Measurements from ENCODE around the gene EFNA1.

DNA sequence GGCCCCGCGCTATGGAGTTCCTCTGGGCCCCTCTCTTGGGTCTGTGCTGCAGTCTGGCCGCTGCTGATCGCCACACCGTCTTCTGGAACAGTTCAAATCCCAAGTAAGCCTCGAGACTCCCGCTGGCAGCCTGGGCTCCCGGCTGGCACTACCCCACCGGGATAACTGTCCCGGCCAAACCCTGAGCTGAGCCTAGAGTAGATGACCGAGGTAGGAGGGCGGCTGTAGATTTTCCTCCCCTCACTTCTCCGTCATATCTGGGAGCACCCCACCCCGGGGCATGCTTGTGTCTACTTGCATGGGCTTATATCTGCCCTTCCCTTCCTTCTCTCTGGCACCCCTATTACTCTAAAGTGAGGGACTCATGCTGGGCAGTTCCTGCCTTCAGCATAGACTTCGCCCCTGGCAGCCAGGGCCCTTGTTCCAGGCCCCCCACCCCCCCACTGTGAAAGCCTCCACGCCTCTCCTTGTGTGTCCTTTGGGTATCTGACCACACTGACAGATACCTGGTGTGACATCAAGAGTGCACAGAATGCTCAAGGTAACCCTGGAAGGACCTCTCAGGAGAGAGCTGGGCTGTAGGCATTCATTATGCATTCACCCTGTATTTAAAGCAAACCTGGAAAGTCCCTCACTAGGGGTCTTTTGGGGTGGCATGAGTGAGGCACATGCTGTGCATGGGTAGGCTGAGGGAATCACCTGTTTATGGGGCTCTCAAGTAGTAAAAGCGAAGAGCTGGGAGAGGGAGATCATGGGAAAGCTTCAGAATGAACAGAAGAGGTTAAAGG lies 485 bp downstream of the EFNA1 start:
- TF ChIP-seq, protein P1, sequence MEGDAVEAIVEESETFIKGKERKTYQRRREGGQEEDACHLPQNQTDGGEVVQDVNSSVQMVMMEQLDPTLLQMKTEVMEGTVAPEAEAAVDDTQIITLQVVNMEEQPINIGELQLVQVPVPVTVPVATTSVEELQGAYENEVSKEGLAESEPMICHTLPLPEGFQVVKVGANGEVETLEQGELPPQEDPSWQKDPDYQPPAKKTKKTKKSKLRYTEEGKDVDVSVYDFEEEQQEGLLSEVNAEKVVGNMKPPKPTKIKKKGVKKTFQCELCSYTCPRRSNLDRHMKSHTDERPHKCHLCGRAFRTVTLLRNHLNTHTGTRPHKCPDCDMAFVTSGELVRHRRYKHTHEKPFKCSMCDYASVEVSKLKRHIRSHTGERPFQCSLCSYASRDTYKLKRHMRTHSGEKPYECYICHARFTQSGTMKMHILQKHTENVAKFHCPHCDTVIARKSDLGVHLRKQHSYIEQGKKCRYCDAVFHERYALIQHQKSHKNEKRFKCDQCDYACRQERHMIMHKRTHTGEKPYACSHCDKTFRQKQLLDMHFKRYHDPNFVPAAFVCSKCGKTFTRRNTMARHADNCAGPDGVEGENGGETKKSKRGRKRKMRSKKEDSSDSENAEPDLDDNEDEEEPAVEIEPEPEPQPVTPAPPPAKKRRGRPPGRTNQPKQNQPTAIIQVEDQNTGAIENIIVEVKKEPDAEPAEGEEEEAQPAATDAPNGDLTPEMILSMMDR (IDR thresholded peaks at IDR 0.05): no peak
- TF ChIP-seq EZH2 (IDR thresholded peaks at IDR 0.05) (no peak), EZH2phosphoT487 (IDR thresholded peaks at IDR 0.05) (no peak)

Measured in neural progenitor cell (in vitro differentiated cells).